H9 (cell line): Measurements from ENCODE around the gene C3orf70. TPM values are rescaled to one million over a fixed set of nuclear protein-coding genes. Genes with fewer than 3 reads are reported as not detected.

Source experiments
- DNase-seq: peaks from one replicate; pipeline ENCODE4 v3.0.0-alpha.2; 2017
- H2AFZ ChIP-seq: one replicate; pipeline ENCODE4 v1.6.1; 2013; ENCODE audit warnings: mild to moderate bottlenecking, low read length, control low read depth, moderate library complexity
- H2AK5ac ChIP-seq: 2 replicates; pipeline ENCODE4 v1.6.1; 2013; ENCODE audit warnings: low read length, control low read depth, mixed read lengths; ENCODE audit not compliant: insufficient read length
- H2BK120ac ChIP-seq: one replicate; pipeline ENCODE4 v1.6.1; 2013; ENCODE audit warnings: low read depth, mild to moderate bottlenecking, low read length, control low read depth, inconsistent platforms; ENCODE audit not compliant: poor library complexity, severe bottlenecking
- H2BK12ac ChIP-seq: 2 replicates; pipeline ENCODE4 v1.6.1; 2013; ENCODE audit warnings: low read length, control low read depth, mixed read lengths, low read depth; ENCODE audit not compliant: insufficient read length
- H2BK15ac ChIP-seq: 2 replicates; pipeline ENCODE4 v1.6.1; 2013; ENCODE audit warnings: low read depth, low read length, control low read depth
- H2BK20ac ChIP-seq: one replicate; pipeline ENCODE4 v1.6.1; 2013; ENCODE audit warnings: low read depth, mild to moderate bottlenecking, low read length, control low read depth, inconsistent platforms; ENCODE audit not compliant: poor library complexity, severe bottlenecking
- H2BK5ac ChIP-seq: 2 replicates; pipeline ENCODE4 v1.6.1; 2013; ENCODE audit warnings: low read length, control low read depth, mixed read lengths; ENCODE audit not compliant: insufficient read length
- H3K14ac ChIP-seq: 2 replicates; pipeline ENCODE4 v1.6.1; 2013; ENCODE audit warnings: low read length, control low read depth; ENCODE audit not compliant: insufficient read depth
- H3K18ac ChIP-seq: 2 replicates; pipeline ENCODE4 v1.6.1; 2013; ENCODE audit warnings: low read depth, mild to moderate bottlenecking, mixed read lengths, low read length, control low read depth; ENCODE audit not compliant: insufficient read length
- H3K23ac ChIP-seq: 2 replicates; pipeline ENCODE4 v1.6.1; 2013; ENCODE audit warnings: low read length, control low read depth, mixed read lengths, low read depth; ENCODE audit not compliant: insufficient read length
- H3K23me2 ChIP-seq: 2 replicates; pipeline ENCODE4 v1.6.1; 2013; ENCODE audit warnings: low read depth, mild to moderate bottlenecking, mixed read lengths, low read length, control low read depth; ENCODE audit not compliant: insufficient read length, poor library complexity, severe bottlenecking
- H3K27ac ChIP-seq: 2 replicates; pipeline ENCODE4 v1.5.1; 2013; ENCODE audit warnings: low read length, control low read depth, mixed read lengths, low read depth; ENCODE audit not compliant: insufficient read length
- H3K27me3 ChIP-seq: 2 replicates; pipeline ENCODE4 v1.6.1; 2013; ENCODE audit warnings: low read length, control low read depth, inconsistent platforms; ENCODE audit not compliant: insufficient read depth
- H3K4ac ChIP-seq: 2 replicates; pipeline ENCODE4 v1.6.1; 2013; ENCODE audit warnings: low read depth, mild to moderate bottlenecking, control low read depth, inconsistent platforms, low read length, moderate library complexity
- H3K4me1 ChIP-seq: 2 replicates; pipeline ENCODE4 v1.6.1; 2013; ENCODE audit warnings: low read length, control low read depth, inconsistent platforms; ENCODE audit not compliant: insufficient read depth
- H3K4me2 ChIP-seq: 2 replicates; pipeline ENCODE4 v1.6.1; 2013; ENCODE audit warnings: low read length, control low read depth, mixed read lengths; ENCODE audit not compliant: insufficient read length, insufficient read depth
- H3K56ac ChIP-seq: 2 replicates; pipeline ENCODE4 v1.6.1; 2013; ENCODE audit warnings: low read depth, mild to moderate bottlenecking, mixed read lengths, low read length, control low read depth; ENCODE audit not compliant: insufficient read length
- H3K79me1 ChIP-seq: 2 replicates; pipeline ENCODE4 v1.6.1; 2013; ENCODE audit warnings: low read depth, mild to moderate bottlenecking, moderate library complexity, low read length, control low read depth, inconsistent platforms; ENCODE audit not compliant: insufficient read depth, poor library complexity, severe bottlenecking
- H3K79me2 ChIP-seq: 2 replicates; pipeline ENCODE4 v1.6.1; 2013; ENCODE audit warnings: low read length, control low read depth, inconsistent platforms; ENCODE audit not compliant: insufficient read depth
- H3K9ac ChIP-seq: 2 replicates; pipeline ENCODE4 v1.6.1; 2013; ENCODE audit warnings: low read length, control low read depth, mixed read lengths; ENCODE audit not compliant: insufficient read length; ENCODE audit errors: extremely low read depth
- H3K9me3 ChIP-seq: one replicate; pipeline ENCODE4 v1.6.1; 2013; ENCODE audit warnings: low read depth, low read length, inconsistent platforms; ENCODE audit not compliant: control insufficient read depth
- H3T11ph ChIP-seq: one replicate; pipeline ENCODE4 v1.6.1; 2013; ENCODE audit warnings: mild to moderate bottlenecking, low read length, control low read depth, inconsistent platforms
- H4K20me1 ChIP-seq: one replicate; pipeline ENCODE4 v1.6.1; 2013; ENCODE audit not compliant: control insufficient read depth, insufficient read length, insufficient read depth
- H4K5ac ChIP-seq: 2 replicates; pipeline ENCODE4 v1.6.1; 2013; ENCODE audit warnings: low read depth, mild to moderate bottlenecking, mixed read lengths, low read length, control low read depth; ENCODE audit not compliant: insufficient read length
- H4K8ac ChIP-seq: replicated peaks from 2 replicates; pipeline ENCODE4 v1.6.1; 2013; ENCODE audit warnings: low read length, control low read depth, mixed read lengths, low read depth; ENCODE audit not compliant: insufficient read length
- H4K91ac ChIP-seq: 2 replicates; pipeline ENCODE4 v1.6.1; 2013; ENCODE audit warnings: low read depth, mild to moderate bottlenecking, moderate library complexity, mixed read lengths, low read length, control low read depth; ENCODE audit not compliant: insufficient read length
- H3K27ac Mint-ChIP-seq, 3 experiments: 2 replicates in 2 of 3; 3 replicates in 1 of 3; pipeline ENCODE4 v1.8.0; 2020 to 2021; ENCODE audit warnings: mixed read lengths in 3 of 3, mild to moderate bottlenecking in 1 of 3, moderate library complexity in 1 of 3
- H3K27me3 Mint-ChIP-seq: 2 replicates; pipeline ENCODE4 v1.8.0; 2021; ENCODE audit warnings: low read depth, mild to moderate bottlenecking, moderate library complexity, mixed read lengths
- H3K36me3 Mint-ChIP-seq, 3 experiments: 2 replicates in 2 of 3; 3 replicates in 1 of 3; pipeline ENCODE4 v1.8.0; 2020 to 2021; ENCODE audit warnings: low read depth in 3 of 3, mixed read lengths in 3 of 3; ENCODE audit not compliant: insufficient read depth in 1 of 3
- H3K4me1 Mint-ChIP-seq, 2 experiments: 2 replicates each; pipeline ENCODE4 v1.8.0; 2020; ENCODE audit warnings: mixed read lengths in 2 of 2
- H3K4me3 Mint-ChIP-seq, 2 experiments: 2 replicates in 1 of 2; 3 replicates in 1 of 2; pipeline ENCODE4 v1.8.0; 2020 to 2021; ENCODE audit warnings: mild to moderate bottlenecking in 2 of 2, mixed read lengths in 2 of 2, moderate library complexity in 1 of 2
- H3K9me3 Mint-ChIP-seq, 2 experiments: 2 replicates in 1 of 2; 3 replicates in 1 of 2; pipeline ENCODE4 v1.8.0; 2020; ENCODE audit warnings: mild to moderate bottlenecking in 2 of 2, mixed read lengths in 2 of 2, moderate library complexity in 1 of 2
- CTCF ChIP-seq: fragments of 200-600 bp; sonication (generic); conservative IDR thresholded peaks from 3 replicates; pipeline ENCODE4 v1.8.0; 2021; ENCODE audit warnings: antibody characterized with exemption, mild to moderate bottlenecking
- WGBS: extraction: QIAGEN DNeasy Blood & Tissue Kit; methylation state at CpG from one replicate; pipeline ENCODE4 v1.1.7; 2013; ENCODE audit warnings: missing lambda C conversion rate, low lambda C conversion rate, mixed read lengths; ENCODE audit not compliant: insufficient read length; ENCODE audit errors: extremely low coverage; 5-methylcytosine and 5-hydroxymethylcytosine counted together
- total RNA-seq: library from RNA; stranded (reverse); gene quantifications from 2 replicates; pipeline ENCODE4 v1.2.1, GENCODE V29; 2021

Gene C3orf70
- total RNA-seq, 1 experiment from 2014 or later, result 0.52 TPM

- H3K27me3 Mint-ChIP-seq, result peaks cover 11% of the 10 kb centered on the region
These were observed 9.8 kb upstream of the C3orf70 start for GRCh38 chr3:185162634-185163033.

More at GRCh38 chr3:185162634-185163033, 9.8 kb upstream of the C3orf70 start:
- H2BK15ac ChIP-seq, result no peak overlapping the region
- H2BK12ac ChIP-seq, result no peak overlapping the region
- no peaks in the 10 kb centered on the region for H3K79me2 ChIP-seq
- H3K27ac ChIP-seq, result no peak overlapping the region
- no peaks in the 10 kb centered on the region for H4K20me1 ChIP-seq
- H3K9me3 ChIP-seq, result no peaks in the 10 kb centered on the region
- no peak overlapping the region for H3K4me2 ChIP-seq
- H2BK5ac ChIP-seq, result no peak overlapping the region
- TF ChIP-seq CTCF, result no peak
- H3K9ac ChIP-seq, result no peak overlapping the region
- H3K36me3 Mint-ChIP-seq, result no peaks in the 10 kb centered on the region
- no peak overlapping the region for H3T11ph ChIP-seq
- no peak overlapping the region for H3K18ac ChIP-seq
- H2AFZ ChIP-seq, result no peak overlapping the region
- no peak overlapping the region for H2AK5ac ChIP-seq
- H3K23me2 ChIP-seq, result no peaks in the 10 kb centered on the region
- DNase-seq, result no peak
- H2BK20ac ChIP-seq, result no peak overlapping the region
- peaks cover 7% of the 10 kb centered on the region in 2 experiments; a peak in 3 of 4 replicates for H3K4me1 Mint-ChIP-seq
- no peak overlapping the region for H3K4me3 Mint-ChIP-seq
- H3K4ac ChIP-seq, result no peak overlapping the region
- H3K27ac Mint-ChIP-seq, result no peak overlapping the region
- no peak overlapping the region for H4K8ac ChIP-seq
- no peaks in the 10 kb centered on the region for H3K9me3 Mint-ChIP-seq
- no peaks in the 10 kb centered on the region; the same call in 1 of the 2 replicates for H3K4me1 ChIP-seq
- no peaks in the 10 kb centered on the region for H3K79me1 ChIP-seq
- H2BK120ac ChIP-seq, result no peak overlapping the region
- H4K91ac ChIP-seq, result no peak overlapping the region
- H3K27me3 ChIP-seq, result no peaks in the 10 kb centered on the region
- no peak overlapping the region for H3K56ac ChIP-seq
- no CpG with 5 or more reads among the region's 8 CpGs for WGBS
- H3K23ac ChIP-seq, result no peak overlapping the region
- H4K5ac ChIP-seq, result no peak overlapping the region
- H3K14ac ChIP-seq, result no peak overlapping the region
